GM23338 (cell line): ENCODE results near the gene SLC20A1. TPM values are rescaled to one million over a fixed set of nuclear protein-coding genes. Genes with fewer than 3 reads are reported as not detected.

Experiments
- CREB1 ChIP-seq: fragments of 250-450 bp; sonication (Bioruptor Pico); IDR thresholded peaks from 2 replicates; pipeline ENCODE4 v1.5.0; 2020; ENCODE audit warnings: low read depth, mild to moderate bottlenecking, moderate library complexity
- ETS1 ChIP-seq: IDR thresholded peaks from 2 replicates; pipeline ENCODE4 v1.6.1; 2016; ENCODE audit warnings: antibody characterized with exemption
- EZH2phosphoT487 ChIP-seq: fragments of 200-600 bp; sonication (generic); IDR thresholded peaks from one replicate; pipeline ENCODE4 v1.8.1; 2018; ENCODE audit warnings: antibody characterized with exemption; ENCODE audit not compliant: unreplicated experiment
- JUNB ChIP-seq: IDR thresholded peaks from one replicate; pipeline ENCODE4 v1.6.1; 2016; ENCODE audit warnings: antibody characterized with exemption; ENCODE audit not compliant: unreplicated experiment
- NANOG ChIP-seq: IDR thresholded peaks from 2 replicates; pipeline ENCODE4 v1.6.1; 2016; ENCODE audit warnings: antibody characterized with exemption, borderline replicate concordance
- POLR2AphosphoS5 ChIP-seq: IDR thresholded peaks from 2 replicates; pipeline ENCODE4 v1.6.1; 2016; ENCODE audit warnings: antibody characterized with exemption, low read depth
- REST ChIP-seq: IDR thresholded peaks from one replicate; pipeline ENCODE4 v1.6.1; 2018; ENCODE audit warnings: antibody characterized with exemption; ENCODE audit not compliant: unreplicated experiment
- STAT1 ChIP-seq: IDR thresholded peaks from one replicate; pipeline ENCODE4 v1.6.1; 2016; ENCODE audit warnings: antibody characterized with exemption; ENCODE audit not compliant: unreplicated experiment
- ZNF114 ChIP-seq: fragments of 250-450 bp; sonication (Bioruptor Pico); IDR thresholded peaks from 2 replicates; pipeline ENCODE4 v1.5.0; 2020; ENCODE audit warnings: mild to moderate bottlenecking, moderate library complexity
- ZNF331 ChIP-seq: fragments of 250-450 bp; sonication (Bioruptor Pico); IDR thresholded peaks from 2 replicates; pipeline ENCODE4 v1.5.0; 2020; ENCODE audit warnings: low read depth, mild to moderate bottlenecking, moderate library complexity
- ZNF462 ChIP-seq: fragments of 250-450 bp; sonication (Bioruptor Pico); IDR thresholded peaks from 2 replicates; pipeline ENCODE4 v1.5.0; 2020; ENCODE audit warnings: mild to moderate bottlenecking, moderate library complexity
- polyA plus RNA-seq: library from polyadenylated mRNA; unstranded; fragments of >200 nt; fragmentation: Nextera tagmentation; extraction: Ambion mirVana; gene quantifications from 2 replicates; pipeline ENCODE4 v1.2.1, GENCODE V29; 2016
- total RNA-seq: library from RNA; depleted of rRNA; stranded (reverse); fragments of >200 nt; shearing (Covaris generic); gene quantifications from 2 replicates; pipeline ENCODE4 v1.2.3, GENCODE V29; 2014

SLC20A1 gene
- total and polyA plus RNA-seq, 2 experiments from 2014 or later, result 52.9 to 84.3 TPM

GRCh38 chr2:112658839-112659667 lies 13.3 kb downstream of the SLC20A1 start (continued):
- TF ChIP-seq ZNF462 (CRISPR knock-in tag) (no peak), POLR2AphosphoS5 (no peak), REST (no peak), STAT1 (no peak), CREB1 (CRISPR knock-in tag) (no peak), NANOG (no peak), ZNF331 (CRISPR knock-in tag) (no peak), ZNF114 (CRISPR knock-in tag) (no peak), ETS1 (no peak), JUNB (no peak), EZH2phosphoT487 (no peak)
